HepG2 (cell line): ENCODE results near the gene FAM174C. TPM values are rescaled to one million over a fixed set of nuclear protein-coding genes. Genes with fewer than 3 reads are reported as not detected.

Experiments used
- ADNP ChIP-seq: sonication (generic); formaldehyde crosslinking; IDR thresholded peaks from 2 replicates; pipeline ENCODE4 v1.4.0; 2020; ENCODE audit warnings: missing genetic modification reagents
- FOXJ3 ChIP-seq: sonication (generic); formaldehyde crosslinking; IDR thresholded peaks from 2 replicates; pipeline ENCODE4 v1.4.0; 2020; ENCODE audit warnings: missing genetic modification reagents, mild to moderate bottlenecking, borderline replicate concordance
- GATA4 ChIP-seq: sonication (generic); IDR thresholded peaks from 2 replicates; pipeline ENCODE4 v1.6.1; 2016; ENCODE audit warnings: antibody characterized with exemption, low read depth, borderline replicate concordance
- HMGA1 ChIP-seq: sonication (generic); formaldehyde crosslinking; conservative IDR thresholded peaks from 2 replicates; pipeline ENCODE4 v1.4.0; 2020; ENCODE audit warnings: missing genetic modification reagents
- HNRNPL ChIP-seq: fragments of 200-400 bp; formaldehyde crosslinking; IDR thresholded peaks from 2 replicates; pipeline ENCODE4 v1.6.1; 2017; ENCODE audit warnings: mild to moderate bottlenecking, low read depth, low read length
- IKZF4 ChIP-seq: sonication (generic); formaldehyde crosslinking; IDR thresholded peaks from 2 replicates; pipeline ENCODE4 v1.5.1; 2020; ENCODE audit warnings: borderline replicate concordance, mild to moderate bottlenecking, low read depth, missing genetic modification reagents; ENCODE audit errors: not compliant biosample characterization
- POLR2AphosphoS5 ChIP-seq: IDR thresholded peaks from 2 replicates; pipeline ENCODE4 v1.6.1; 2012; ENCODE audit warnings: low read depth, low read length
- ZFAT ChIP-seq: sonication (generic); formaldehyde crosslinking; conservative IDR thresholded peaks from 2 replicates; pipeline ENCODE4 v1.8.1; 2023; ENCODE audit warnings: missing genetic modification reagents, inconsistent platforms
- ZFP90 ChIP-seq: sonication (generic); formaldehyde crosslinking; IDR thresholded peaks from 2 replicates; pipeline ENCODE4 v1.8.0; 2022; ENCODE audit warnings: missing genetic modification reagents, mild to moderate bottlenecking, inconsistent platforms, borderline replicate concordance
- ZNF24 ChIP-seq: fragments of 450-650 bp; IDR thresholded peaks from 2 replicates; pipeline ENCODE4 v1.6.1; 2017; ENCODE audit warnings: antibody characterized with exemption, mild to moderate bottlenecking
- ZNF570 ChIP-seq: sonication (generic); formaldehyde crosslinking; IDR thresholded peaks from 2 replicates; pipeline ENCODE4 v1.4.0; 2020; ENCODE audit warnings: mild to moderate bottlenecking, missing genetic modification reagents, borderline replicate concordance
- ZNF768 ChIP-seq: sonication (generic); formaldehyde crosslinking; IDR thresholded peaks from 2 replicates; pipeline ENCODE4 v1.4.0; 2020; ENCODE audit warnings: missing genetic modification reagents
- ZNF891 ChIP-seq: sonication (generic); formaldehyde crosslinking; IDR thresholded peaks from 2 replicates; pipeline ENCODE4 v1.5.0; 2020; ENCODE audit warnings: mild to moderate bottlenecking, missing genetic modification reagents
- polyA plus RNA-seq, 8 experiments: library from polyadenylated mRNA; depleted of rRNA in 3 of 8; stranded (reverse) in 7 of 8; unstranded in 1 of 8; fragments of >200 nt; fragmentation: Illumina TruSeq in 4 of 8; extraction: Trizol in 4 of 8; gene quantifications; 2 replicates each; pipeline versions ENCODE4 v1.2.1 to v1.2.3, GENCODE V29; 2011 to 2016; ENCODE audit warnings: low read depth in 4 of 8, missing spikeins in 1 of 8, mixed read lengths in 1 of 8; ENCODE audit not compliant: insufficient read depth in 1 of 8
- total RNA-seq, 5 experiments: library from RNA; depleted of rRNA; stranded (reverse); fragments of >200 nt; fragmentation: Illumina TruSeq; extraction: Trizol; gene quantifications; 2 replicates each; pipeline ENCODE4 v1.2.3, GENCODE V29; 2016; ENCODE audit warnings: low read depth in 1 of 5
- TF ChIP-seq, protein P1 (sequence below): sonication (generic); formaldehyde crosslinking; IDR thresholded peaks from 2 replicates; pipeline ENCODE4 v1.4.0; 2020; ENCODE audit warnings: missing genetic modification reagents
- TF ChIP-seq, protein P2 (sequence below): sonication (generic); formaldehyde crosslinking; IDR thresholded peaks from 2 replicates; pipeline ENCODE4 v1.8.0; 2022; ENCODE audit warnings: missing genetic modification reagents, mild to moderate bottlenecking, inconsistent platforms, borderline replicate concordance
- TF ChIP-seq, protein P3 (sequence below): sonication (generic); formaldehyde crosslinking; IDR thresholded peaks from 2 replicates; pipeline ENCODE4 v1.5.0; 2020; ENCODE audit warnings: missing genetic modification reagents, mild to moderate bottlenecking, borderline replicate concordance
- TF ChIP-seq, protein P4 (sequence below): IDR thresholded peaks from 2 replicates; pipeline ENCODE4 v1.4.0; 2020; ENCODE audit warnings: mild to moderate bottlenecking, missing genetic modification reagents

FAM174C gene
- total and polyA plus RNA-seq, 2 of the 13 experiments (the other 11 are each of a cell fraction or from before 2014, with no cell fraction given): 19.5 to 31.3 TPM

DNA sequence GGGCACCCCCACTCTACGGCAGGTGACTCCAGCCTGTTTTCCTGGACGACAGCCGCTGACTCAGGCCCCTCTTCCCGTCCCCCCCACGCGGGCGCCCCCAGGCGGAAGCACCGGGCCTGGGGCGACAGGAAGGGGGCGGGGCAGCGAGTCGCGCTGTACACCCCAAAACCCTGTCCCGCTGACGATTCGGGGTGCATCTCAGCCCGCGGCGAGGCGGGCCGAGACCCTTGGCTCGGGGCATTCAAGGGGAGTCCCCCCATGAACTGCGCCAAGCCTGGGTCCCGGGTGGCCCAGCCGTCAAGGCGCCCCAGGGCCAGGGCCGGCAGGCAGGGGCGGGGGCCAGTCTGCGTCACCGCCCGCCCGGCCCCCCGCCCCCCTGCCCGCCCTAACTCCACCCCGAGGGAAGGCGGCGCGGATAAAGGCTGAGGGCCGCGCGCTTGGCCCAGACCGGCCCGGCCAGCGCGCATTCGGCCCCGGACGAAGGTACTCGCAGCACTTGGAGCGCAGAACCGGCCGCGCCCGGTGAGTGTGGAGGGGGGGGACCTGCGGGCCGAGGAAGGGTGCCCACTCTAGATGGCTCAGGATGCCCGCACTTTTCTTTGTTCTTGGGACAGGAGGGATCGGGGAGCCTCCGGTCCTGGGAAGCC is 27.1 kb upstream of the FAM174C start, which contains the start of gene MIDN (continued):
- TF ChIP-seq, protein P1, sequence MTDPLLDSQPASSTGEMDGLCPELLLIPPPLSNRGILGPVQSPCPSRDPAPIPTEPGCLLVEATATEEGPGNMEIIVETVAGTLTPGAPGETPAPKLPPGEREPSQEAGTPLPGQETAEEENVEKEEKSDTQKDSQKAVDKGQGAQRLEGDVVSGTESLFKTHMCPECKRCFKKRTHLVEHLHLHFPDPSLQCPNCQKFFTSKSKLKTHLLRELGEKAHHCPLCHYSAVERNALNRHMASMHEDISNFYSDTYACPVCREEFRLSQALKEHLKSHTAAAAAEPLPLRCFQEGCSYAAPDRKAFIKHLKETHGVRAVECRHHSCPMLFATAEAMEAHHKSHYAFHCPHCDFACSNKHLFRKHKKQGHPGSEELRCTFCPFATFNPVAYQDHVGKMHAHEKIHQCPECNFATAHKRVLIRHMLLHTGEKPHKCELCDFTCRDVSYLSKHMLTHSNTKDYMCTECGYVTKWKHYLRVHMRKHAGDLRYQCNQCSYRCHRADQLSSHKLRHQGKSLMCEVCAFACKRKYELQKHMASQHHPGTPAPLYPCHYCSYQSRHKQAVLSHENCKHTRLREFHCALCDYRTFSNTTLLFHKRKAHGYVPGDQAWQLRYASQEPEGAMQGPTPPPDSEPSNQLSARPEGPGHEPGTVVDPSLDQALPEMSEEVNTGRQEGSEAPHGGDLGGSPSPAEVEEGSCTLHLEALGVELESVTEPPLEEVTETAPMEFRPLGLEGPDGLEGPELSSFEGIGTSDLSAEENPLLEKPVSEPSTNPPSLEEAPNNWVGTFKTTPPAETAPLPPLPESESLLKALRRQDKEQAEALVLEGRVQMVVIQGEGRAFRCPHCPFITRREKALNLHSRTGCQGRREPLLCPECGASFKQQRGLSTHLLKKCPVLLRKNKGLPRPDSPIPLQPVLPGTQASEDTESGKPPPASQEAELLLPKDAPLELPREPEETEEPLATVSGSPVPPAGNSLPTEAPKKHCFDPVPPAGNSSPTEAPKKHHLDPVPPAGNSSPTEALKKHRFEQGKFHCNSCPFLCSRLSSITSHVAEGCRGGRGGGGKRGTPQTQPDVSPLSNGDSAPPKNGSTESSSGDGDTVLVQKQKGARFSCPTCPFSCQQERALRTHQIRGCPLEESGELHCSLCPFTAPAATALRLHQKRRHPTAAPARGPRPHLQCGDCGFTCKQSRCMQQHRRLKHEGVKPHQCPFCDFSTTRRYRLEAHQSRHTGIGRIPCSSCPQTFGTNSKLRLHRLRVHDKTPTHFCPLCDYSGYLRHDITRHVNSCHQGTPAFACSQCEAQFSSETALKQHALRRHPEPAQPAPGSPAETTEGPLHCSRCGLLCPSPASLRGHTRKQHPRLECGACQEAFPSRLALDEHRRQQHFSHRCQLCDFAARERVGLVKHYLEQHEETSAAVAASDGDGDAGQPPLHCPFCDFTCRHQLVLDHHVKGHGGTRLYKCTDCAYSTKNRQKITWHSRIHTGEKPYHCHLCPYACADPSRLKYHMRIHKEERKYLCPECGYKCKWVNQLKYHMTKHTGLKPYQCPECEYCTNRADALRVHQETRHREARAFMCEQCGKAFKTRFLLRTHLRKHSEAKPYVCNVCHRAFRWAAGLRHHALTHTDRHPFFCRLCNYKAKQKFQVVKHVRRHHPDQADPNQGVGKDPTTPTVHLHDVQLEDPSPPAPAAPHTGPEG (CRISPR knock-in tag): peak; percentile 33; the same call in 1 of the 2 replicates
- TF ChIP-seq ADNP (CRISPR knock-in tag) (no peak), HNRNPL (peak; percentile 80), GATA4 (peak; percentile 82), IKZF4 (CRISPR knock-in tag) (no peak), ZFAT (CRISPR knock-in tag) (no peak), HMGA1 (CRISPR knock-in tag) (no peak), ZNF570 (CRISPR knock-in tag) (no peak), ZNF768 (CRISPR knock-in tag) (0 out of 2 replicates have a peak, but pooled peaks have one; percentile 24), FOXJ3 (CRISPR knock-in tag) (0 out of 2 replicates have a peak, but pooled peaks have one; percentile 23), ZNF891 (CRISPR knock-in tag) (no peak), POLR2AphosphoS5 (peak; percentile 95), ZFP90 (CRISPR knock-in tag) (peak; percentile 50; the same call in 1 of the 2 replicates), ZNF24 (no peak)
- TF ChIP-seq, protein P2, sequence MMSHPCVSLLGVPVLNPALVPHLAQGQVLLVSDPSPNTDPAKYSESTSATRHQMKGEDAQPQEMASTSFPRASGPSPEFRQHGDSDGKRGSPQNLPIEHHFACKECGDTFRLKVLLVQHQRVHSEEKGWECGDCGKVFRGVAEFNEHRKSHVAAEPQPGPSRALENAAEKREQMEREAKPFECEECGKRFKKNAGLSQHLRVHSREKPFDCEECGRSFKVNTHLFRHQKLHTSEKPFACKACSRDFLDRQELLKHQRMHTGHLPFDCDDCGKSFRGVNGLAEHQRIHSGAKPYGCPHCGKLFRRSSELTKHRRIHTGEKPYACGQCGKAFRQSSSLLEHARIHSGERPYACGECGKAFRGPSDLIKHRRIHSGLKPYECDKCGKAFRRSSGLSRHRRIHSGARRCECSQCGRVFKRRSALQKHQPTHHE: 0 out of 2 replicates have a peak, but pooled peaks have one; percentile 61
- TF ChIP-seq, protein P3, sequence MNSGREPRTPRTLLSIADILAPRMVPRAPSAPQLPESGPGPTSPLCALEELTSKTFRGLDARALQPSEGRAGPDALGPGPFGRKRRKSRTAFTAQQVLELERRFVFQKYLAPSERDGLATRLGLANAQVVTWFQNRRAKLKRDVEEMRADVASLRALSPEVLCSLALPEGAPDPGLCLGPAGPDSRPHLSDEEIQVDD: no peak
- TF ChIP-seq, protein P4, sequence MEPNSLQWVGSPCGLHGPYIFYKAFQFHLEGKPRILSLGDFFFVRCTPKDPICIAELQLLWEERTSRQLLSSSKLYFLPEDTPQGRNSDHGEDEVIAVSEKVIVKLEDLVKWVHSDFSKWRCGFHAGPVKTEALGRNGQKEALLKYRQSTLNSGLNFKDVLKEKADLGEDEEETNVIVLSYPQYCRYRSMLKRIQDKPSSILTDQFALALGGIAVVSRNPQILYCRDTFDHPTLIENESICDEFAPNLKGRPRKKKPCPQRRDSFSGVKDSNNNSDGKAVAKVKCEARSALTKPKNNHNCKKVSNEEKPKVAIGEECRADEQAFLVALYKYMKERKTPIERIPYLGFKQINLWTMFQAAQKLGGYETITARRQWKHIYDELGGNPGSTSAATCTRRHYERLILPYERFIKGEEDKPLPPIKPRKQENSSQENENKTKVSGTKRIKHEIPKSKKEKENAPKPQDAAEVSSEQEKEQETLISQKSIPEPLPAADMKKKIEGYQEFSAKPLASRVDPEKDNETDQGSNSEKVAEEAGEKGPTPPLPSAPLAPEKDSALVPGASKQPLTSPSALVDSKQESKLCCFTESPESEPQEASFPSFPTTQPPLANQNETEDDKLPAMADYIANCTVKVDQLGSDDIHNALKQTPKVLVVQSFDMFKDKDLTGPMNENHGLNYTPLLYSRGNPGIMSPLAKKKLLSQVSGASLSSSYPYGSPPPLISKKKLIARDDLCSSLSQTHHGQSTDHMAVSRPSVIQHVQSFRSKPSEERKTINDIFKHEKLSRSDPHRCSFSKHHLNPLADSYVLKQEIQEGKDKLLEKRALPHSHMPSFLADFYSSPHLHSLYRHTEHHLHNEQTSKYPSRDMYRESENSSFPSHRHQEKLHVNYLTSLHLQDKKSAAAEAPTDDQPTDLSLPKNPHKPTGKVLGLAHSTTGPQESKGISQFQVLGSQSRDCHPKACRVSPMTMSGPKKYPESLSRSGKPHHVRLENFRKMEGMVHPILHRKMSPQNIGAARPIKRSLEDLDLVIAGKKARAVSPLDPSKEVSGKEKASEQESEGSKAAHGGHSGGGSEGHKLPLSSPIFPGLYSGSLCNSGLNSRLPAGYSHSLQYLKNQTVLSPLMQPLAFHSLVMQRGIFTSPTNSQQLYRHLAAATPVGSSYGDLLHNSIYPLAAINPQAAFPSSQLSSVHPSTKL: no peak
